ENCODE results near the gene ABTB1. TPM values are rescaled to one million over a fixed set of nuclear protein-coding genes. Genes with fewer than 3 reads are reported as not detected.

Gene ABTB1
- total and polyA plus RNA-seq, 2 donors (not counting 1 experiment from before 2014, with no cell fraction given): 141 to 259 TPM

GRCh38 chr3:127628788-127629466 is 43.8 kb upstream of the ABTB1 start, which contains the start of gene PODXL2:
Gene PODXL2, plus strand, starts transcription at chr3:127629185. Its CDS starts 35 bp downstream, at chr3:127629220.
- peak within 1 kb of the TSS; percentile 97 for H3K4me2 ChIP-seq (replicated peaks; ENCODE audit: low read depth, low read length, poor library complexity, severe bottlenecking)
- ChIA-PET CTCF (no interaction called here), POLR2A (no interaction called here)
- ATAC-seq (ENCODE audit: low read depth): peak; percentile 59
- Mint-ChIP-seq H3K9me3 (ENCODE audit: insufficient read depth) (no peaks in the 10 kb centered on the region), H3K4me1 (peaks cover 27% of the 10 kb centered on the region), H3K27ac (peak within 1 kb of the TSS; percentile 79), H3K27me3 (peaks cover 24% of the 10 kb centered on the region), H3K4me3 (peak within 1 kb of the TSS; percentile 94)
- H4K20me1 ChIP-seq (ENCODE audit: control insufficient read depth, insufficient read depth, low read length, poor library complexity, severe bottlenecking): no peaks in the 10 kb centered on the region
- H3K79me2 ChIP-seq (ENCODE audit: control insufficient read depth, insufficient read depth, low read length): no peaks in the 10 kb centered on the region
- H3K4me1 ChIP-seq (ENCODE audit: control insufficient read depth in 2 of 2, insufficient read depth in 2 of 2, low read length in 2 of 2): peaks cover 14 to 17% of the 10 kb centered on the region in 2 donors
- no peaks in the 10 kb centered on the region for H3K36me3 ChIP-seq (replicated peaks in 1 of 2; ENCODE audit: control extremely low read depth in 1 of 2, control insufficient read depth in 1 of 2, extremely low read depth in 1 of 2, insufficient read depth in 2 of 2, low read length in 1 of 2)
- H3K9me3 ChIP-seq (ENCODE audit: control extremely low read depth in 1 of 3, control insufficient read depth in 2 of 3, insufficient read depth in 1 of 3, low read length in 2 of 3): peaks cover 0 to 10% (median 0%) of the 10 kb centered on the region in 3 donors
- peak within 1 kb of the TSS; percentile 2 to 72 (median 46) for H3K4me3 ChIP-seq (ENCODE audit: control extremely low read depth in 1 of 5, extremely low read depth in 1 of 5, insufficient read depth in 1 of 5, low read depth in 2 of 5, low read length in 4 of 5)
- 8% methylated on average over 105 of the region's 105 CpGs for WGBS (ENCODE audit: insufficient coverage)
- intact Hi-C loops (cut with micrococcal nuclease): loop anchor here (2.0 kb wide), 2 partner anchors 30 to 44 kb away; partner anchors contain the start of genes ABTB1 and MCM2
- peak within 1 kb of the TSS; percentile 69 for H3K9ac ChIP-seq (ENCODE audit: low read length)
- peaks cover 0 to 24% (median 13%) of the 10 kb centered on the region in 4 experiments for H3K27me3 ChIP-seq (replicated peaks in 1 of 4; ENCODE audit: control extremely low read depth in 1 of 4, control insufficient read depth in 3 of 4, insufficient read depth in 4 of 4, low read length in 3 of 4)
- no peak within 1 kb of the TSS for H3K27ac ChIP-seq (ENCODE audit: low read length in 2 of 2)
- TF ChIP-seq EZH2 (IDR thresholded peaks at IDR 0.05; ENCODE audit: borderline replicate concordance, insufficient read depth, low read depth, low read length, poor library complexity, severe bottlenecking) (no peak), CTCF (IDR thresholded peaks at IDR 0.05) (no peak)
- H2AFZ ChIP-seq (ENCODE audit: insufficient read depth, low read depth, low read length, poor library complexity, severe bottlenecking): peak within 1 kb of the TSS; percentile 82
- DNase-seq: peak; percentile 64
